Fibroblast of lung (primary cell): ENCODE data around the gene TUT7. TPM values are rescaled to one million over a fixed set of nuclear protein-coding genes. Genes with fewer than 3 reads are reported as not detected.

Source experiments
- DNase-seq, 2 donors: peaks; one replicate each; pipeline versions ENCODE4 v3.0.0 to v3.0.0-alpha.2; 2010; ENCODE audit warnings: low read depth in 2 of 2
- H2AFZ ChIP-seq: 2 replicates; pipeline ENCODE4 v1.5.1; 2012; ENCODE audit warnings: low read length, control low read depth, inconsistent platforms
- H3K27ac ChIP-seq: 2 replicates; pipeline ENCODE4 v1.5.1; 2011; ENCODE audit warnings: low read length, control low read depth; ENCODE audit not compliant: insufficient read depth
- H3K27me3 ChIP-seq: 2 replicates; pipeline ENCODE4 v1.5.1; 2011; ENCODE audit warnings: mild to moderate bottlenecking, low read length; ENCODE audit not compliant: control insufficient read depth, insufficient read depth
- H3K36me3 ChIP-seq: 2 replicates; pipeline ENCODE4 v1.5.1; 2011; ENCODE audit warnings: low read length; ENCODE audit not compliant: control insufficient read depth, insufficient read depth
- H3K4me1 ChIP-seq: 2 replicates; pipeline ENCODE4 v1.5.1; 2011; ENCODE audit warnings: low read length; ENCODE audit not compliant: control insufficient read depth, insufficient read depth; ENCODE audit errors: extremely low read depth
- H3K4me2 ChIP-seq: 2 replicates; pipeline ENCODE4 v1.5.1; 2011; ENCODE audit warnings: low read length, control low read depth; ENCODE audit not compliant: insufficient read depth; ENCODE audit errors: extremely low read depth
- H3K4me3 ChIP-seq, 4 experiments: fragments of 200-600 bp in 1 of 4; sonication (generic) in 1 of 4; replicated peaks in 1 of 4; 2 replicates each; pipeline ENCODE4 v1.5.1; 2011 to 2016; ENCODE audit warnings: low read length in 4 of 4, low read depth in 3 of 4, mild to moderate bottlenecking in 3 of 4, control low read depth in 2 of 4, inconsistent platforms in 1 of 4, mixed read lengths in 1 of 4; ENCODE audit not compliant: insufficient read depth in 1 of 4; ENCODE audit errors: control extremely low read depth in 1 of 4
- H3K79me2 ChIP-seq: 2 replicates; pipeline ENCODE4 v1.5.1; 2012; ENCODE audit warnings: mild to moderate bottlenecking, low read length, inconsistent platforms; ENCODE audit not compliant: control insufficient read depth, insufficient read depth
- H3K9ac ChIP-seq: 2 replicates; pipeline ENCODE4 v1.5.1; 2011; ENCODE audit warnings: mild to moderate bottlenecking, low read length, control low read depth; ENCODE audit not compliant: insufficient read depth
- H3K9me3 ChIP-seq: 2 replicates; pipeline ENCODE4 v1.5.1; 2012; ENCODE audit warnings: low read depth, low read length; ENCODE audit not compliant: control insufficient read depth, insufficient read depth
- H4K20me1 ChIP-seq: 2 replicates; pipeline ENCODE4 v1.5.1; 2011; ENCODE audit warnings: low read length; ENCODE audit not compliant: control insufficient read depth, insufficient read depth; ENCODE audit errors: extremely low read depth
- CTCF ChIP-seq, 2 donors: IDR thresholded peaks in 1 of 2; conservative IDR thresholded peaks in 1 of 2; 1 replicate in 1 of 2; 2 replicates in 1 of 2; pipeline ENCODE4 v1.5.1; 2011 to 2012; ENCODE audit warnings: low read length in 2 of 2, control low read depth in 1 of 2, inconsistent platforms in 1 of 2, low read depth in 1 of 2, mild to moderate bottlenecking in 1 of 2
- EZH2 ChIP-seq: IDR thresholded peaks from 2 replicates; pipeline ENCODE4 v1.5.1; 2012; ENCODE audit warnings: low read length, control low read depth, mild to moderate bottlenecking; ENCODE audit errors: missing control alignments
- polyA plus RNA-seq, 2 donors: library from polyadenylated mRNA; depleted of rRNA in 1 of 2; stranded (reverse) in 1 of 2; unstranded in 1 of 2; fragments of >200 nt; gene quantifications; 2 replicates each; pipeline ENCODE4 v1.2.1, GENCODE V29; 2011 to 2012; ENCODE audit warnings: missing spikeins in 1 of 2
- total RNA-seq: library from RNA; depleted of rRNA; stranded (reverse); fragments of >200 nt; gene quantifications from 2 replicates; pipeline ENCODE4 v1.2.1, GENCODE V29; 2014

Gene TUT7
- total and polyA plus RNA-seq, 2 donors (not counting 1 experiment from before 2014, with no cell fraction given): 31.8 to 36.3 TPM

DNA sequence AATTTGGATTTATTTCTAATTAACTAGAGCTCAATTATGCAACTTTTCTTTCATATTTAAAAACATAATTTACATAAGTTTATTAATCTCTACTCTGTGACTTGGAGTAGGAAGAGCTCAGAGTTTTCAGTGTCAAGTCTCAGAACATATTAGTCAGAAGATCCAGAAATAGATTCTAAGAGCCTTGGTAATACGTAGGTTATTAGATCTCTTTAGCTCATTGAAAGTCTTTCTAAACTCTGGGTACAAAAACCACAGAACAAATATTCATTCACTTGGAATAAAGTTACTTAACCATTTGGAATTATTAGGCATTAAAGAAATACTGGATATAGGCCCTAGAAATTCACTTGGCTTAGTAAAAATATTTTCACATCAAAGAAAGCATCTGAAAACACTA is 45.5 kb downstream of the TUT7 start:
- no peak overlapping the region for H3K4me2 ChIP-seq
- H3K4me1 ChIP-seq: no peaks in the 10 kb centered on the region
- no peaks in the 10 kb centered on the region for H4K20me1 ChIP-seq
- no peak for TF ChIP-seq CTCF (conservative IDR thresholded peaks at IDR 0.05 in 1 of 2, IDR thresholded peaks at IDR 0.05 in 1 of 2; ENCODE audit: low read depth in 1 of 2, low read length in 2 of 2)
- TF ChIP-seq EZH2: no peak
- no peak overlapping the region for H2AFZ ChIP-seq
- H3K9ac ChIP-seq: no peak overlapping the region
- DNase-seq: peak in 1 of 2 donors; percentile 17
- H3K36me3 ChIP-seq: peaks cover 1% of the 10 kb centered on the region
- H3K27me3 ChIP-seq: no peaks in the 10 kb centered on the region
- no peak overlapping the region for H3K27ac ChIP-seq
- H3K79me2 ChIP-seq: no peaks in the 10 kb centered on the region
- H3K9me3 ChIP-seq: no peaks in the 10 kb centered on the region
- no peak overlapping the region for H3K4me3 ChIP-seq

DNA sequence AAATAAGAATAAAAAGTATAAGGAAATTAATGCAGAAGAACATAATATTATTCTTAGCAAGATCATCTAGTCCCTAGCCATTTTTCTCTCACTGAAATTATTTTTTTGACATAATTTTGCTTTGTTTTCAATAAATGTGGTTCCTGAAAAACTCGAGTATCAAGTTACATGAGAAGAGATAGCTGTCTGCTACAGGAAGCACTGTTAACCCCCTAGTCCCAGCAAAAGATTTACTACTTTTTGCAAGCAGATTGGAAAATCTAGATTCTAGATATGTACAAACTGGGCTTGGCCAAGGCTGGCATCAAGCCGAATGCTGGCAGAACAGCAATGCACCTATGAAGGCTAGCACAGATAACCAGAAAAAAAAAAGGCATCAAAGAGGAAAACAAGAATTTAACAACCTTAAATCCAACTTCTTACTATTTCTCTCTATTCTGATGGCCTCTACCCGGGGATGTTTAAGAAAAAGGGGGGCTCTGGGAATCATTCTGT is 49.9 kb downstream of the TUT7 start:
- Histone ChIP-seq H2AFZ (no peak overlapping the region), H3K79me2 (no peaks in the 10 kb centered on the region), H3K9ac (no peak overlapping the region), H3K27ac (no peak overlapping the region), H4K20me1 (no peaks in the 10 kb centered on the region), H3K36me3 (peaks cover 8% of the 10 kb centered on the region), H3K4me3 (no peak overlapping the region), H3K4me2 (no peak overlapping the region), H3K27me3 (no peaks in the 10 kb centered on the region), H3K4me1 (no peaks in the 10 kb centered on the region), H3K9me3 (no peaks in the 10 kb centered on the region)
- TF ChIP-seq EZH2 (no peak), CTCF (conservative IDR thresholded peaks at IDR 0.05 in 1 of 2, IDR thresholded peaks at IDR 0.05 in 1 of 2; ENCODE audit: low read depth in 1 of 2, low read length in 2 of 2) (no peak)
- DNase-seq: no peak

DNA sequence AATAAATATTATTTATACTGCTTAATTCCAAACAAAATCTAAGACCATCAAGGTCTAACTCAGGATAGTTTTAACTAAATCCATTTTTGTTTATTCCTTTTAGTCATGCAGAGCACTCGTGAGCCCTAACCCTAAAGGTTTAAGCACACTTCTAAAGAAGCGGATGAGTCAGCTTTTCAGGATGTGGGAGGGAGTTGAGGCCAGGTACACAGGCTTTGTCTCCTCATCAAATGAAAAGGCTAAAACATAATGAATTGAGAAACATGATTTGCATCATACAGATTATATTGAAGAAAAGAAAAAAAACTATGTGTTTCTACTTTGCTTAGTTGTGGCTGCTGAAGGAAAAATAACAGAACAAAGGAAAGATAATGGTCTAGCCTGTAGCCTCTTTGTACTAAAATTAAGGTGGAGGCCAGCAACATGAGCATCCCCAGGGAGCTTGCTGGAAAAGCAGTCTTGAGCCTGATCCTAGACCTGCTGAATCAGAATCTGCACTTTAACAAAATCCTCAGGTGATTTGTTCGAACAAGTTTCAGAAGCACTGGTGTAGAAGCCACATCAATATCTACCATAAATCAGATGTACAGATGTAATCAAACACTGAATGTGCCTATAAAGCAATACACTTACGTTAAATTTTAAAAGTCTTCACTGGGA is 50.8 kb downstream of the TUT7 start:
- Histone ChIP-seq H3K9ac (no peak overlapping the region), H2AFZ (no peak overlapping the region), H4K20me1 (no peaks in the 10 kb centered on the region), H3K4me1 (no peaks in the 10 kb centered on the region), H3K27ac (no peak overlapping the region), H3K9me3 (no peaks in the 10 kb centered on the region), H3K36me3 (peaks cover 8% of the 10 kb centered on the region), H3K27me3 (no peaks in the 10 kb centered on the region), H3K79me2 (no peaks in the 10 kb centered on the region), H3K4me3 (no peak overlapping the region), H3K4me2 (no peak overlapping the region)
- peak in 1 of 2 donors; percentile 36 for DNase-seq
- TF ChIP-seq EZH2 (no peak), CTCF (conservative IDR thresholded peaks at IDR 0.05 in 1 of 2, IDR thresholded peaks at IDR 0.05 in 1 of 2; ENCODE audit: low read depth in 1 of 2, low read length in 2 of 2) (no peak)
